PC-3 (cell line): Measurements from ENCODE around the gene NR2C2. TPM values are rescaled to one million over a fixed set of nuclear protein-coding genes. Genes with fewer than 3 reads are reported as not detected.

Experiments used
- ATAC-seq: fragments of 200-7000 bp; cut with Tn5 transposase; 2 replicates; pipeline ENCODE4 v1.9.1; 2020; ENCODE audit warnings: mild to moderate bottlenecking, moderate library complexity
- BruUV-seq: library from RNA; stranded (reverse); fragments of 400-500 nt; replicated peaks from 2 replicates; lab custom pipeline; 2021; lab: Mats Ljungman, UMichigan
- CTCF ChIA-PET: fragments of 300-600 bp; sonication (Branson Sonifier 250); formaldehyde crosslinking; loops from one replicate; lab custom pipeline; 2022; ENCODE audit warnings: antibody characterized with exemption; lab: Charles Lee
- POLR2A ChIA-PET: fragments of 300-600 bp; sonication (Branson Sonifier 250); formaldehyde crosslinking; loops from one replicate; lab custom pipeline; 2022; ENCODE audit warnings: antibody characterized with exemption; ENCODE audit not compliant: unreplicated experiment; lab: Charles Lee
- DNase-seq: peaks from one replicate; pipeline ENCODE4 v3.0.0-alpha.2; 2015
- H2AFZ ChIP-seq: fragments of 300-600 bp; sonication (generic); 2 replicates; pipeline ENCODE4 v1.6.0; 2016; ENCODE audit warnings: antibody characterized with exemption, low read length
- H3F3A ChIP-seq: fragments of 300-600 bp; sonication (generic); one replicate; pipeline ENCODE4 v1.6.0; 2017; ENCODE audit warnings: antibody characterized with exemption, low read length, control low read depth, mild to moderate bottlenecking; ENCODE audit not compliant: unreplicated experiment
- H3K27ac ChIP-seq: fragments of 300-600 bp; sonication (generic); 2 replicates; pipeline ENCODE4 v1.5.1; 2016; ENCODE audit warnings: mild to moderate bottlenecking, low read length
- H3K27me3 ChIP-seq: fragments of 300-600 bp; sonication (generic); 2 replicates; pipeline ENCODE4 v1.6.1; 2016; ENCODE audit warnings: low read length, mixed read lengths
- H3K36me3 ChIP-seq: fragments of 300-600 bp; sonication (generic); 2 replicates; pipeline ENCODE4 v1.6.1; 2016; ENCODE audit warnings: low read depth, mixed run types, low read length, mixed read lengths
- H3K4me1 ChIP-seq: fragments of 300-600 bp; sonication (generic); 2 replicates; pipeline ENCODE4 v1.5.1; 2016; ENCODE audit warnings: low read length; ENCODE audit not compliant: insufficient read depth
- H3K4me2 ChIP-seq: fragments of 300-600 bp; sonication (generic); 2 replicates; pipeline ENCODE4 v1.6.0; 2016; ENCODE audit warnings: low read length
- H3K4me3 ChIP-seq: fragments of 300-600 bp; sonication (generic); 2 replicates; pipeline ENCODE4 v1.5.1; 2016; ENCODE audit warnings: mild to moderate bottlenecking, low read length, mixed read lengths
- H3K79me2 ChIP-seq: fragments of 300-600 bp; sonication (generic); 2 replicates; pipeline ENCODE4 v1.6.1; 2017; ENCODE audit warnings: low read length, mixed read lengths
- H3K9ac ChIP-seq: fragments of 300-600 bp; sonication (generic); 2 replicates; pipeline ENCODE4 v1.6.0; 2016; ENCODE audit warnings: mild to moderate bottlenecking, low read length
- H3K9me2 ChIP-seq: fragments of 300-600 bp; sonication (generic); replicated peaks from 2 replicates; pipeline ENCODE4 v1.6.1; 2016; ENCODE audit warnings: mixed run types, low read length, mixed read lengths
- H3K9me3 ChIP-seq: fragments of 300-600 bp; sonication (generic); 2 replicates; pipeline ENCODE4 v1.6.1; 2016; ENCODE audit warnings: low read length, mixed read lengths
- H4K20me1 ChIP-seq: fragments of 300-600 bp; sonication (generic); 2 replicates; pipeline ENCODE4 v1.6.1; 2016; ENCODE audit warnings: low read length, mixed read lengths
- CTCF ChIP-seq: fragments of 300-600 bp; sonication (generic); conservative IDR thresholded peaks from 2 replicates; pipeline ENCODE4 v1.5.1; 2017; ENCODE audit warnings: antibody characterized with exemption, low read depth, mild to moderate bottlenecking, low read length
- EZH2 ChIP-seq: fragments of 300-600 bp; sonication (generic); IDR thresholded peaks from one replicate; pipeline ENCODE4 v1.6.1; 2017; ENCODE audit warnings: antibody characterized with exemption, mild to moderate bottlenecking, low read length; ENCODE audit not compliant: unreplicated experiment
- EZH2phosphoT487 ChIP-seq: fragments of 300-600 bp; sonication (generic); IDR thresholded peaks from 2 replicates; pipeline ENCODE4 v1.6.1; 2018; ENCODE audit warnings: mild to moderate bottlenecking, antibody characterized with exemption, low read length, borderline replicate concordance
- intact Hi-C: fragments of 100-400 bp; cut with micrococcal nuclease; formaldehyde crosslinking; loops from 2 replicates; pipeline ENCODE4 v1.9.0; 2023
- total RNA-seq: library from RNA; depleted of rRNA; stranded (reverse); fragments of >200 nt; gene quantifications from 2 replicates; pipeline ENCODE4 v1.2.3, GENCODE V29; 2014

NR2C2 gene
- total RNA-seq, 1 experiment from 2014 or later = 21.9 TPM

GRCh38 chr3:14948609-14949038, 1.2 kb downstream of the NR2C2 start:
- DNase-seq (no peak), ATAC-seq (no peak)
- Histone ChIP-seq H3K27me3 (no peaks in the 10 kb centered on the region), H3K79me2 (peaks cover 83% of the 10 kb centered on the region), H3K4me3 (peak overlapping the region; percentile 91), H3K9me2 (no peaks in the 10 kb centered on the region), H3K27ac (0 out of 2 replicates have a peak overlapping the region, but pooled peaks have one; percentile 9), H3K9me3 (no peaks in the 10 kb centered on the region), H3K9ac (peak overlapping the region; percentile 99), H4K20me1 (no peaks in the 10 kb centered on the region), H3F3A (no peaks in the 10 kb centered on the region), H3K4me1 (peaks cover 16% of the 10 kb centered on the region; the same call in 1 of the 2 replicates), H3K36me3 (peaks cover 11% of the 10 kb centered on the region; the same call in 1 of the 2 replicates), H3K4me2 (peak overlapping the region; percentile 100), H2AFZ (peak overlapping the region; percentile 89)
- ChIA-PET CTCF (interaction anchor here (0.6 kb wide), 1 partner anchor 898 kb away, joined by 4 read pairs; no protein-coding TSS in a partner anchor), POLR2A (no interaction called here)
- BruUV-seq = TSS peak; percentile 71
- intact Hi-C loops = loop anchor here (1.0 to 2.0 kb wide), 2 partner anchors 150 to 297 kb away; partner anchors contain the start of genes CCDC174 and RBSN
- no peak for TF ChIP-seq EZH2phosphoT487
- TF ChIP-seq EZH2 = no peak

DNA sequence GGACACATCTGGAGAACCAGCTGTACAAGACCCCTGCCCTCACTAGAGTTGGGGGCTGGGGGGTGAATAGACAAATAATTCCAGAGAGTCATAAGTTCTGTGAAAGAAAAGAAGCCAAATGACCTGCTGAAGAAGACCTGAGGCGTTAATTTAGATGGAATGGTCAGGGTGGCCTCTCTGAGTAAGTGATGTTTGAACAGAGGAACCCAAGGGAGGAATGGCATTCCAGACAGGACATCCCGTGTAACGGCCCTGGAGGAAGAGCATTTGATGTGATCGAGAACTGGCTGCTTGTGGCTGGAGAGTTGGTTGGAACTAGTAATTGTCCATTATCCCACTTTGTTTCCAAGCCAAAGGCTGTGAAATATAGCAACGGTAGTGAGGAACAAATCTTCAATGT, 1.7 kb downstream of the NR2C2 start:
- CTCF ChIA-PET = no interaction called here
- intact Hi-C loops = loop anchor here (2.0 kb wide), 1 partner anchor 150 kb away; the partner anchor contains the start of gene RBSN

GRCh38 chr3:14950274-14950673, 2.9 kb downstream of the NR2C2 start:
- POLR2A ChIA-PET = no interaction called here
- CTCF ChIA-PET = no interaction called here
- TF ChIP-seq CTCF (no peak), EZH2phosphoT487 (no peak), EZH2 (no peak)

More for the DNA sequence above, 1.7 kb downstream of the NR2C2 start:
- DNase-seq (no peak), ATAC-seq (no peak)
- H3K36me3 ChIP-seq = peaks cover 7% of the 10 kb centered on the region; the same call in 1 of the 2 replicates
- POLR2A ChIA-PET = no interaction called here
- peaks cover 16% of the 10 kb centered on the region; the same call in 1 of the 2 replicates for H3K4me1 ChIP-seq
- peak overlapping the region; percentile 91 for H3K4me3 ChIP-seq
- H3F3A ChIP-seq = no peaks in the 10 kb centered on the region
- H3K4me2 ChIP-seq = peak overlapping the region; percentile 100
- H3K27ac ChIP-seq = 0 out of 2 replicates have a peak overlapping the region, but pooled peaks have one; percentile 9
- TF ChIP-seq EZH2 = no peak
- no peak for TF ChIP-seq CTCF
- no peak for TF ChIP-seq EZH2phosphoT487
- H3K9me2 ChIP-seq = no peaks in the 10 kb centered on the region
- no TSS peak for BruUV-seq
- peak overlapping the region; percentile 89 for H2AFZ ChIP-seq
- H3K9ac ChIP-seq = peak overlapping the region; percentile 99
- no peaks in the 10 kb centered on the region for H3K27me3 ChIP-seq
- peaks cover 83% of the 10 kb centered on the region for H3K79me2 ChIP-seq
- no peaks in the 10 kb centered on the region for H4K20me1 ChIP-seq
- H3K9me3 ChIP-seq = no peaks in the 10 kb centered on the region

More at GRCh38 chr3:14950274-14950673, 2.9 kb downstream of the NR2C2 start:
- Histone ChIP-seq H3F3A (no peaks in the 10 kb centered on the region), H3K4me1 (peaks cover 16% of the 10 kb centered on the region; the same call in 1 of the 2 replicates), H3K27me3 (no peaks in the 10 kb centered on the region), H3K79me2 (peaks cover 83% of the 10 kb centered on the region), H3K4me3 (no peak overlapping the region), H4K20me1 (no peaks in the 10 kb centered on the region), H3K9me3 (no peaks in the 10 kb centered on the region), H2AFZ (no peak overlapping the region), H3K4me2 (no peak overlapping the region), H3K36me3 (peaks cover 2% of the 10 kb centered on the region; the same call in 1 of the 2 replicates), H3K9ac (no peak overlapping the region), H3K9me2 (no peaks in the 10 kb centered on the region), H3K27ac (no peak overlapping the region)
- ATAC-seq (no peak), DNase-seq (no peak)
- no TSS peak for BruUV-seq
- intact Hi-C loops = no loop called here
